Measurements from ENCODE around the gene TBC1D16. TPM values are rescaled to one million over a fixed set of nuclear protein-coding genes. Genes with fewer than 3 reads are reported as not detected.
A peak's percentile ranks its signal among the peaks of the same experiment; 100 is the strongest.

TBC1D16 gene
- total RNA-seq, 1 donor from 2014 or later: 21.2 TPM

DNA sequence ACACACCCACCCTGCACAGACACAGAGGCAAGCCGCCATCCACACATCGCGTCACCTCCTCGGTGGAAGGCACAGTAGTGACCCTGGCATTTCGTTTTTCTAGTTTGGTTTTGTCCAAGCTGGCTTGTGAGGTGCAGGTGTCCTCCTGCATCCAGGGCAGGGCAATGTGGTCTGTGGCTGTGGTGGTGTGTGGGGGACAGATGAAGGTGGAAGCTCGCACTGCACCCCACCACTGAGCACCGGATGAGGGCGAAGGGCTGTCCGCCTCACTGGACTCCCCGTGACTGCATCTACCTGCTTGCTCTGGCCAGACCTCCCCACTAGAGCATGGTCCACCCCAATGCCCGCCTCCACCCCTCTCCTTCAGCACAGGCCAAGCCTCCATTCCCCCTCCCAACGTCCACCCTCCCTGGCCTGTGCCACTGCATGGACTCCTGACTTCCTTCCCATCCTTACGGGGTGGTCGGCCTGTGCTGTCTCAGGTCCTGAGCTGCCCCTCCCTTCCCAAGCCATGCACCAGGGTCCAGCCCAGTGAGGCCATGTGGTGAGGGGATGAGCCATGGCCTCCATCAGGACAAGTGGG lies 117.7 kb downstream of the TBC1D16 start:
- H3K9ac ChIP-seq: no peak overlapping the region
- no peaks in the 10 kb centered on the region for H3K4me1 ChIP-seq
- H3K4me1 Mint-ChIP-seq: peaks cover 19% of the 10 kb centered on the region
- H3K9me3 ChIP-seq (ENCODE audit: low read depth): no peaks in the 10 kb centered on the region
- no peak overlapping the region for H3K27ac Mint-ChIP-seq
- no peak overlapping the region for H3K4me3 Mint-ChIP-seq
- no peak overlapping the region for H3K4me2 ChIP-seq
- no peaks in the 10 kb centered on the region for H3K79me2 ChIP-seq (ENCODE audit: low read depth)
- H3K36me3 ChIP-seq: no peaks in the 10 kb centered on the region
- TF ChIP-seq EZH2 (IDR thresholded peaks at IDR 0.05) (no peak), EZH2phosphoT487 (IDR thresholded peaks at IDR 0.05) (no peak)
- TF ChIP-seq, protein P1, sequence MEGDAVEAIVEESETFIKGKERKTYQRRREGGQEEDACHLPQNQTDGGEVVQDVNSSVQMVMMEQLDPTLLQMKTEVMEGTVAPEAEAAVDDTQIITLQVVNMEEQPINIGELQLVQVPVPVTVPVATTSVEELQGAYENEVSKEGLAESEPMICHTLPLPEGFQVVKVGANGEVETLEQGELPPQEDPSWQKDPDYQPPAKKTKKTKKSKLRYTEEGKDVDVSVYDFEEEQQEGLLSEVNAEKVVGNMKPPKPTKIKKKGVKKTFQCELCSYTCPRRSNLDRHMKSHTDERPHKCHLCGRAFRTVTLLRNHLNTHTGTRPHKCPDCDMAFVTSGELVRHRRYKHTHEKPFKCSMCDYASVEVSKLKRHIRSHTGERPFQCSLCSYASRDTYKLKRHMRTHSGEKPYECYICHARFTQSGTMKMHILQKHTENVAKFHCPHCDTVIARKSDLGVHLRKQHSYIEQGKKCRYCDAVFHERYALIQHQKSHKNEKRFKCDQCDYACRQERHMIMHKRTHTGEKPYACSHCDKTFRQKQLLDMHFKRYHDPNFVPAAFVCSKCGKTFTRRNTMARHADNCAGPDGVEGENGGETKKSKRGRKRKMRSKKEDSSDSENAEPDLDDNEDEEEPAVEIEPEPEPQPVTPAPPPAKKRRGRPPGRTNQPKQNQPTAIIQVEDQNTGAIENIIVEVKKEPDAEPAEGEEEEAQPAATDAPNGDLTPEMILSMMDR (IDR thresholded peaks at IDR 0.05): no peak
- H3K36me3 Mint-ChIP-seq: no peaks in the 10 kb centered on the region
- no peaks in the 10 kb centered on the region for H3K9me3 Mint-ChIP-seq
- no peaks in the 10 kb centered on the region for H4K20me1 ChIP-seq (ENCODE audit: low read depth)
- no peak for DNase-seq (ENCODE audit: low spot score)
- H3F3A ChIP-seq (ENCODE audit: low read depth): no peaks in the 10 kb centered on the region
- H3K4me3 ChIP-seq: no peak overlapping the region
- H3K27me3 Mint-ChIP-seq (ENCODE audit: insufficient read depth, low read depth): peaks cover 19% of the 10 kb centered on the region
- H3K27ac ChIP-seq: no peak overlapping the region
- peaks cover 3% of the 10 kb centered on the region for H3K27me3 ChIP-seq
- H2AFZ ChIP-seq (replicated peaks): no peak overlapping the region

DNA sequence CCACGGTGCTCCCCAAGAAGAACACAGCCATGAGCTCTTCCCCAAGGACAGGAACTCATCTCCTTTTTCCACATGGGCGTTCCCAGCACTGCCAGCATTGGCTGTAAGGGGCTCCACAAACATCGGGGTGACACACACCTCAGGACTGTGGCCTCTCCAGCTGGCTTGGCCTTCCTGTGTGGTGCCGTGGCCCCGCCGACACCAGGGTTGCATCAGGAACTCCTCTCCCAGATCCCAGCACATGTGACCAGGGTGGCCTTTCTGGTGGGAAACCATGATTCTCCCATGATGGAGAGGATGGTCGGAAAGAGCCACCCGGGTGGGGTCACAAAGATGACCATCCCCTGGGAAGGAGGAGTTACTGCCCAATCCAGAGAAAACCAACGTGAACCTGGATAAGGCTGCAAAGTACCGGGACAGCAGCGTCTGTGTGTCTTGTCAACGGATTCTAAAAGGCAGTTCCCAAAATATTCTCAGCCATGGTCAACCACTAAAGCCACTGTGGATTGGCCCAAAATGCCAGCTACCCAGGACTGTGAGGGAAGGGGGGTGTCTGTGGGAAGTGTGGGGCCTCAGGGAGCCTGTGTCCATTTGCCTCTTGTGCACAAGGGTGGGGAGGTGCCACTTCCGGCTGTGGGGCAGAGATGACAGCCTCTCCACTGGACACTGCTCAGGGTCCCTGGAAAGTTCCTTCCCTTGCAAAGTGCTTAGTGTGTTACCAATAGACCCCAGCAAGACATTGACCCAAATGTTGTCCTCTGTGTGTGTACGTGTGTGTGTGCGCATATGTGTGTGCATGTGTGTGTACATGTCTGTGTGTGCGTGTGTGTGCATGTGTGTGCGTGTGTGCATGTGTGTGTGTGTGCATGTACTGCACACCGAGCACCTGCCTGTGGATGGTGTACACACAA lies 118.4 kb downstream of the TBC1D16 start:
- Histone ChIP-seq H3K27me3 (peaks cover 3% of the 10 kb centered on the region), H3K79me2 (ENCODE audit: low read depth) (no peaks in the 10 kb centered on the region), H3K9ac (no peak overlapping the region), H3K27ac (no peak overlapping the region), H3K36me3 (no peaks in the 10 kb centered on the region), H3K4me2 (no peak overlapping the region), H4K20me1 (ENCODE audit: low read depth) (no peaks in the 10 kb centered on the region), H3F3A (ENCODE audit: low read depth) (no peaks in the 10 kb centered on the region), H3K4me3 (no peak overlapping the region), H2AFZ (replicated peaks) (no peak overlapping the region), H3K9me3 (ENCODE audit: low read depth) (no peaks in the 10 kb centered on the region), H3K4me1 (no peaks in the 10 kb centered on the region)
- no peaks in the 10 kb centered on the region for H3K9me3 Mint-ChIP-seq
- H3K27ac Mint-ChIP-seq: peak overlapping the region; percentile 42
- DNase-seq (ENCODE audit: low spot score): no peak
- H3K4me1 Mint-ChIP-seq: peaks cover 19% of the 10 kb centered on the region
- TF ChIP-seq EZH2 (IDR thresholded peaks at IDR 0.05): no peak
- TF ChIP-seq, protein P1 (IDR thresholded peaks at IDR 0.05): no peak
- no peak overlapping the region for H3K4me3 Mint-ChIP-seq
- no peaks in the 10 kb centered on the region for H3K36me3 Mint-ChIP-seq
- peaks cover 19% of the 10 kb centered on the region for H3K27me3 Mint-ChIP-seq (ENCODE audit: insufficient read depth, low read depth)

DNA sequence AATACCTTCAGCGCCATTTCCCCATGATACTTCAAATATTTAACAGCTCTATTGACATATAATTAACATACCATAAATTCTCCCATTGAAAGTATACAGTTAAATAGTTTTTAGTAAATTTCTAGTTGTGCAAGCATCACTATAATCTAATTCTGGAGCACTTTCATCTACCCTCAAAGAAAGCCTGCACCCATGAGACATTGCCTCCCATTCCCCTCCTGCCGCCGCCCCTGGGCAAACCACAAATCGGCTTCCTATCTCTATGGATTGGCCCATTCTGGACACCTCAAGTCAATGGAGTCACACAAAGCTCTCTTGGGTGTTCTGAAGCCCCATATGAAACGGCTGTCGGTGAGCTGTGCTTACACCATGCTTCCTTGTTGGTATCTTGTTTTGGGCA lies 119.2 kb downstream of the TBC1D16 start:
- no peak overlapping the region for H3K9ac ChIP-seq
- no peaks in the 10 kb centered on the region for H3F3A ChIP-seq (ENCODE audit: low read depth)
- H4K20me1 ChIP-seq (ENCODE audit: low read depth): no peaks in the 10 kb centered on the region
- no peak for DNase-seq (ENCODE audit: low spot score)
- H3K9me3 Mint-ChIP-seq: no peaks in the 10 kb centered on the region
- H3K4me3 ChIP-seq: no peak overlapping the region
- H3K4me3 Mint-ChIP-seq: no peak overlapping the region
- H3K27ac ChIP-seq: no peak overlapping the region
- H3K36me3 ChIP-seq: no peaks in the 10 kb centered on the region
- no peaks in the 10 kb centered on the region for H3K36me3 Mint-ChIP-seq
- H3K27me3 ChIP-seq: peaks cover 3% of the 10 kb centered on the region
- H3K4me1 Mint-ChIP-seq: peaks cover 12% of the 10 kb centered on the region
- H2AFZ ChIP-seq (replicated peaks): no peak overlapping the region
- H3K4me1 ChIP-seq: no peaks in the 10 kb centered on the region
- H3K27me3 Mint-ChIP-seq (ENCODE audit: insufficient read depth, low read depth): peaks cover 12% of the 10 kb centered on the region
- no peak overlapping the region for H3K4me2 ChIP-seq
- no peaks in the 10 kb centered on the region for H3K9me3 ChIP-seq (ENCODE audit: low read depth)
- no peaks in the 10 kb centered on the region for H3K79me2 ChIP-seq (ENCODE audit: low read depth)
- TF ChIP-seq, protein P1 (IDR thresholded peaks at IDR 0.05): no peak
- TF ChIP-seq EZH2phosphoT487 (IDR thresholded peaks at IDR 0.05): no peak
- TF ChIP-seq EZH2 (IDR thresholded peaks at IDR 0.05): no peak
- no peak overlapping the region for H3K27ac Mint-ChIP-seq
